Spleen (tissue), 11 donors: ENCODE measurements around the gene MAGI2. TPM values are rescaled to one million over a fixed set of nuclear protein-coding genes. Genes with fewer than 3 reads are reported as not detected.

Experiments
- DNase-seq: peaks from one replicate; pipeline ENCODE4 v3.0.0-alpha.2; 2020
- H3K27ac ChIP-seq, 8 donors: fragments of 200-600 bp; sonication (generic) in 7 of 8; 1 replicate in 4 of 8; 2 replicates in 4 of 8; pipeline versions ENCODE4 v1.5.0 to v1.8.0; 2016 to 2021; ENCODE audit warnings: inconsistent platforms in 4 of 8, mild to moderate bottlenecking in 4 of 8, moderate library complexity in 1 of 8
- H3K27me3 ChIP-seq, 7 donors: fragments of 200-600 bp; sonication (generic) in 6 of 7; replicated peaks in 1 of 7; 1 replicate in 4 of 7; 2 replicates in 3 of 7; pipeline versions ENCODE4 v1.5.0 to v1.8.0; 2016 to 2021; ENCODE audit warnings: inconsistent platforms in 3 of 7, mild to moderate bottlenecking in 1 of 7
- H3K36me3 ChIP-seq, 6 donors: fragments of 200-600 bp; sonication (generic) in 5 of 6; 1 replicate in 4 of 6; 2 replicates in 2 of 6; pipeline versions ENCODE4 v1.5.0 to v1.8.0; 2016 to 2021; ENCODE audit warnings: inconsistent platforms in 2 of 6
- H3K4me1 ChIP-seq, 6 donors: fragments of 200-600 bp; sonication (generic) in 5 of 6; 1 replicate in 3 of 6; 2 replicates in 3 of 6; pipeline versions ENCODE4 v1.5.0 to v1.8.0; 2016 to 2021; ENCODE audit warnings: inconsistent platforms in 3 of 6
- H3K4me3 ChIP-seq, 8 donors: fragments of 200-600 bp; sonication (generic) in 7 of 8; 1 replicate in 4 of 8; 2 replicates in 4 of 8; pipeline versions ENCODE4 v1.5.0 to v1.8.0; 2016 to 2021; ENCODE audit warnings: inconsistent platforms in 4 of 8, mild to moderate bottlenecking in 4 of 8, moderate library complexity in 2 of 8
- H3K9me3 ChIP-seq, 8 donors: fragments of 200-600 bp; sonication (generic) in 7 of 8; 1 replicate in 4 of 8; 2 replicates in 4 of 8; pipeline versions ENCODE4 v1.5.0 to v1.8.0; 2016 to 2021; ENCODE audit warnings: inconsistent platforms in 4 of 8
- CTCF ChIP-seq, 11 experiments: fragments of 200-600 bp in 7 of 11; fragments of 450-650 bp in 4 of 11; sonication (generic) in 4 of 11; IDR thresholded peaks in 8 of 11; conservative IDR thresholded peaks in 3 of 11; 1 replicate in 7 of 11; 2 replicates in 4 of 11; pipeline versions ENCODE4 v1.4.0 to v1.8.0; 2016 to 2021; ENCODE audit warnings: antibody characterized with exemption in 11 of 11, inconsistent platforms in 4 of 11, mild to moderate bottlenecking in 1 of 11
- POLR2A ChIP-seq, 3 donors: fragments of 450-650 bp; IDR thresholded peaks; one replicate each; pipeline ENCODE4 v1.5.1; 2017; ENCODE audit warnings: antibody characterized with exemption in 3 of 3, mild to moderate bottlenecking in 1 of 3
- POLR2AphosphoS5 ChIP-seq, 3 donors: sonication (generic); formaldehyde crosslinking; IDR thresholded peaks; one replicate each; pipeline ENCODE4 v1.5.1; 2017; ENCODE audit warnings: antibody characterized with exemption in 3 of 3
- WGBS, 5 donors: extraction: QIAGEN DNeasy Blood & Tissue Kit in 3 of 5; methylation state at CpG; one replicate each; pipeline versions ENCODE4 v1.1.5 to v1.1.7; 2013 to 2018; 5-methylcytosine and 5-hydroxymethylcytosine counted together
- intact Hi-C: fragments of 100-400 bp; cut with DNase I; formaldehyde crosslinking; loops from one replicate; pipeline ENCODE4 v1.15.0; 2023; ENCODE audit warnings: low total_unique reads
- polyA plus RNA-seq, 3 donors: library from polyadenylated mRNA; stranded (reverse); fragments of 200-250 nt; gene quantifications; one replicate each; pipeline ENCODE4 v1.2.1, GENCODE V29; 2013
- total RNA-seq, 7 donors: library from RNA; depleted of rRNA in 3 of 7; stranded (reverse); fragments of >200 nt in 3 of 7; fragmentation: NEBNext Ultra II Directional in 4 of 7; extraction: Animal tissue kit (Norgen Biotek cat#: 25700) in 4 of 7; gene quantifications; one replicate each; pipeline versions ENCODE4 v1.1.0 to v1.2.1, GENCODE V29; 2016 to 2021
- donor health status: healthy with polysubstance abuse.
- donor health status: DM: no; HTN: no; CAD: no; lungs with moderate emphysema.
- donor health status: DM: no; HTN: no; CAD: no.
- donor health status: Bipolar disorder and iron deficiency.
- donor health status: healthy.
- donor health status: DM: no; HTN: no; CAD: no.
- donor health status: DM: yes; HTN: yes; CAD: no.

The MAGI2 gene
- total and polyA plus RNA-seq, 10 donors, result 0.74 to 18.1 (median 11.1) TPM

GRCh38 chr7:78742694-78743093, 710.8 kb downstream of the MAGI2 start:
- 59 to 94% (median 69%) methylated on average over 1 of the region's 1 CpG for WGBS, 5 donors
- H3K27ac ChIP-seq, result no peak overlapping the region
- no peaks in the 10 kb centered on the region for H3K4me1 ChIP-seq
- DNase-seq, result no peak
- H3K27me3 ChIP-seq, result no peaks in the 10 kb centered on the region
- H3K4me3 ChIP-seq, result no peak overlapping the region
- intact Hi-C loops, result no loop called here
- H3K36me3 ChIP-seq, result no peaks in the 10 kb centered on the region
- peaks cover 0 to 5% (median 0%) of the 10 kb centered on the region in 8 donors for H3K9me3 ChIP-seq
- no peak for TF ChIP-seq POLR2AphosphoS5 (IDR thresholded peaks at IDR 0.05)
- TF ChIP-seq POLR2A (IDR thresholded peaks at IDR 0.05), result no peak
- no peak for TF ChIP-seq CTCF (IDR thresholded peaks at IDR 0.05 in 8 of 11, conservative IDR thresholded peaks at IDR 0.05 in 3 of 11)

GRCh38 chr7:78736548-78736947, 716.9 kb downstream of the MAGI2 start:
- DNase-seq, result no peak
- no peaks in the 10 kb centered on the region for H3K4me1 ChIP-seq
- no peaks in the 10 kb centered on the region for H3K36me3 ChIP-seq
- 58 to 86% (median 60%) methylated on average over 1 of the region's 1 CpG for WGBS, 5 donors
- H3K4me3 ChIP-seq, result no peak overlapping the region
- H3K9me3 ChIP-seq, result no peaks in the 10 kb centered on the region
- no peak overlapping the region for H3K27ac ChIP-seq
- H3K27me3 ChIP-seq, result no peaks in the 10 kb centered on the region
- TF ChIP-seq POLR2AphosphoS5 (IDR thresholded peaks at IDR 0.05), result no peak
- TF ChIP-seq POLR2A (IDR thresholded peaks at IDR 0.05), result no peak
- no peak for TF ChIP-seq CTCF (IDR thresholded peaks at IDR 0.05 in 8 of 11, conservative IDR thresholded peaks at IDR 0.05 in 3 of 11)
- intact Hi-C loops, result no loop called here

GRCh38 chr7:78734626-78735025, 718.8 kb downstream of the MAGI2 start:
- 81 to 93% (median 87%) methylated on average over 6 of the region's 6 CpGs for WGBS, 5 donors

GRCh38 chr7:78720066-78720465, 733.4 kb downstream of the MAGI2 start:
- H3K4me3 ChIP-seq, result no peak overlapping the region
- no peaks in the 10 kb centered on the region for H3K27me3 ChIP-seq
- intact Hi-C loops, result no loop called here
- H3K4me1 ChIP-seq, result no peaks in the 10 kb centered on the region
- TF ChIP-seq CTCF (IDR thresholded peaks at IDR 0.05 in 8 of 11, conservative IDR thresholded peaks at IDR 0.05 in 3 of 11) (no peak), POLR2A (IDR thresholded peaks at IDR 0.05) (no peak), POLR2AphosphoS5 (IDR thresholded peaks at IDR 0.05) (no peak)
- DNase-seq, result no peak
- no peaks in the 10 kb centered on the region for H3K36me3 ChIP-seq
- peaks cover 0 to 6% (median 0%) of the 10 kb centered on the region in 8 donors for H3K9me3 ChIP-seq
- no peak overlapping the region for H3K27ac ChIP-seq

More at GRCh38 chr7:78734626-78735025, 718.8 kb downstream of the MAGI2 start:
- Histone ChIP-seq H3K27me3 (no peaks in the 10 kb centered on the region), H3K9me3 (no peaks in the 10 kb centered on the region), H3K36me3 (no peaks in the 10 kb centered on the region), H3K4me1 (no peaks in the 10 kb centered on the region), H3K4me3 (no peak overlapping the region), H3K27ac (no peak overlapping the region)
- no peak for DNase-seq
- no peak for TF ChIP-seq POLR2AphosphoS5 (IDR thresholded peaks at IDR 0.05)
- TF ChIP-seq POLR2A (IDR thresholded peaks at IDR 0.05), result no peak
- TF ChIP-seq CTCF (IDR thresholded peaks at IDR 0.05 in 8 of 11, conservative IDR thresholded peaks at IDR 0.05 in 3 of 11), result no peak
- intact Hi-C loops, result no loop called here
